ENCODE results near the gene PAQR3. TPM values are rescaled to one million over a fixed set of nuclear protein-coding genes. Genes with fewer than 3 reads are reported as not detected.
A peak's percentile ranks its signal among the peaks of the same experiment; 100 is the strongest.
"Not testable (repeated sequence)": the region's sequence is repeated elsewhere in the genome, so short reads cannot be mapped to it uniquely, and the experiment has no call there.

The PAQR3 gene
- total RNA-seq, 2 donors from 2014 or later: 5.0 to 15.2 TPM

GRCh38 chr4:78902298-78902697 is 36.9 kb downstream of the PAQR3 start:
- H3K36me3 Mint-ChIP-seq (ENCODE audit: low read depth): no peaks in the 10 kb centered on the region
- H3K4me1 Mint-ChIP-seq: no peaks in the 10 kb centered on the region
- no peak overlapping the region for H3K4me3 Mint-ChIP-seq
- no peaks in the 10 kb centered on the region for H3K27me3 Mint-ChIP-seq
- no peak overlapping the region for H3K27ac Mint-ChIP-seq
- ATAC-seq (replicated peaks): no peak
- H3K9me3 Mint-ChIP-seq: no peaks in the 10 kb centered on the region

- no peak overlapping the region for H3K27ac Mint-ChIP-seq
- no peaks in the 10 kb centered on the region for H3K9me3 Mint-ChIP-seq
- H3K4me1 Mint-ChIP-seq: no peaks in the 10 kb centered on the region
- H3K36me3 Mint-ChIP-seq (ENCODE audit: low read depth): no peaks in the 10 kb centered on the region
- no peaks in the 10 kb centered on the region for H3K27me3 Mint-ChIP-seq
- no peak for ATAC-seq (replicated peaks)
- no peak overlapping the region for H3K4me3 Mint-ChIP-seq
Measured at GRCh38 chr4:78901882-78902281, 37.4 kb downstream of the PAQR3 start.

- Mint-ChIP-seq H3K27me3 (no peaks in the 10 kb centered on the region), H3K36me3 (ENCODE audit: low read depth) (no peaks in the 10 kb centered on the region), H3K27ac (no peak overlapping the region), H3K4me3 (no peak overlapping the region), H3K4me1 (no peaks in the 10 kb centered on the region), H3K9me3 (no peaks in the 10 kb centered on the region)
- ATAC-seq (replicated peaks): no peak
Measured at GRCh38 chr4:78899302-78899701, 39.9 kb downstream of the PAQR3 start.

GRCh38 chr4:78889955-78890354 is 49.3 kb downstream of the PAQR3 start:
- ATAC-seq (replicated peaks): no peak
- no peak overlapping the region for H3K27ac Mint-ChIP-seq
- H3K4me3 Mint-ChIP-seq: no peak overlapping the region
- H3K9me3 Mint-ChIP-seq: no peaks in the 10 kb centered on the region
- H3K27me3 Mint-ChIP-seq: no peaks in the 10 kb centered on the region
- H3K4me1 Mint-ChIP-seq: no peaks in the 10 kb centered on the region
- H3K36me3 Mint-ChIP-seq (ENCODE audit: low read depth): peaks cover 11% of the 10 kb centered on the region

GRCh38 chr4:78885598-78885997 is 53.6 kb downstream of the PAQR3 start:
- no peak for ATAC-seq (replicated peaks)
- Mint-ChIP-seq H3K4me3 (no peak overlapping the region), H3K9me3 (no peaks in the 10 kb centered on the region), H3K36me3 (ENCODE audit: low read depth) (peaks cover 11% of the 10 kb centered on the region), H3K4me1 (no peaks in the 10 kb centered on the region), H3K27me3 (no peaks in the 10 kb centered on the region), H3K27ac (no peak overlapping the region)

GRCh38 chr4:78880874-78881492 is 58.3 kb downstream of the PAQR3 start:
- no peaks in the 10 kb centered on the region for H3K27me3 Mint-ChIP-seq
- no peaks in the 10 kb centered on the region for H3K4me1 Mint-ChIP-seq
- no peaks in the 10 kb centered on the region for H3K36me3 Mint-ChIP-seq (ENCODE audit: low read depth)
- no peak for ATAC-seq (replicated peaks)
- H3K9me3 Mint-ChIP-seq: no peaks in the 10 kb centered on the region
- H3K27ac Mint-ChIP-seq: no peak overlapping the region
- no peak overlapping the region for H3K4me3 Mint-ChIP-seq

- Mint-ChIP-seq H3K9me3 (no peaks in the 10 kb centered on the region), H3K4me1 (no peaks in the 10 kb centered on the region), H3K27me3 (no peaks in the 10 kb centered on the region), H3K27ac (no peak overlapping the region), H3K36me3 (ENCODE audit: low read depth) (peaks cover 7% of the 10 kb centered on the region), H3K4me3 (no peak overlapping the region)
- no peak for ATAC-seq (replicated peaks)
Measured at GRCh38 chr4:78878031-78878430, 61.2 kb downstream of the PAQR3 start.

- no peak overlapping the region for H3K27ac Mint-ChIP-seq
- no peaks in the 10 kb centered on the region for H3K4me1 Mint-ChIP-seq
- no peak for ATAC-seq (replicated peaks)
- no peaks in the 10 kb centered on the region for H3K9me3 Mint-ChIP-seq
- no peak overlapping the region for H3K4me3 Mint-ChIP-seq
- H3K36me3 Mint-ChIP-seq (ENCODE audit: low read depth): peaks cover 19% of the 10 kb centered on the region
- H3K27me3 Mint-ChIP-seq: no peaks in the 10 kb centered on the region
Measured at GRCh38 chr4:78876568-78877320, 62.5 kb downstream of the PAQR3 start.

- no peak overlapping the region for H3K27ac Mint-ChIP-seq
- no peaks in the 10 kb centered on the region for H3K9me3 Mint-ChIP-seq
- H3K4me3 Mint-ChIP-seq: no peak overlapping the region
- H3K4me1 Mint-ChIP-seq: no peaks in the 10 kb centered on the region
- no peak for ATAC-seq (replicated peaks)
- H3K27me3 Mint-ChIP-seq: no peaks in the 10 kb centered on the region
- H3K36me3 Mint-ChIP-seq (ENCODE audit: low read depth): peaks cover 25% of the 10 kb centered on the region
Measured at GRCh38 chr4:78870056-78870455, 69.2 kb downstream of the PAQR3 start.

GRCh38 chr4:78868712-78869111 is 70.5 kb downstream of the PAQR3 start:
- H3K4me3 Mint-ChIP-seq; H3K4me1 Mint-ChIP-seq; ATAC-seq (replicated peaks); H3K9me3 Mint-ChIP-seq; H3K27ac Mint-ChIP-seq; H3K27me3 Mint-ChIP-seq: not testable (repeated sequence)
- H3K36me3 Mint-ChIP-seq (ENCODE audit: low read depth): peaks cover 23% of the 10 kb centered on the region

- no peaks in the 10 kb centered on the region for H3K36me3 Mint-ChIP-seq (ENCODE audit: low read depth)
- H3K27me3 Mint-ChIP-seq: no peaks in the 10 kb centered on the region
- no peak for ATAC-seq (replicated peaks)
- H3K4me1 Mint-ChIP-seq: peaks cover 5% of the 10 kb centered on the region
- H3K27ac Mint-ChIP-seq: no peak overlapping the region
- no peak overlapping the region for H3K4me3 Mint-ChIP-seq
- H3K9me3 Mint-ChIP-seq: no peaks in the 10 kb centered on the region
Measured at GRCh38 chr4:78865451-78865850, 73.8 kb downstream of the PAQR3 start.

GRCh38 chr4:78864405-78865024 is 74.7 kb downstream of the PAQR3 start:
- no peaks in the 10 kb centered on the region for H3K36me3 Mint-ChIP-seq (ENCODE audit: low read depth)
- peaks cover 5% of the 10 kb centered on the region for H3K4me1 Mint-ChIP-seq
- H3K27me3 Mint-ChIP-seq: no peaks in the 10 kb centered on the region
- peak; percentile 37 for ATAC-seq (replicated peaks)
- no peak overlapping the region for H3K4me3 Mint-ChIP-seq
- no peaks in the 10 kb centered on the region for H3K9me3 Mint-ChIP-seq
- no peak overlapping the region for H3K27ac Mint-ChIP-seq

- ATAC-seq (replicated peaks): no peak
- Mint-ChIP-seq H3K4me3 (no peak overlapping the region), H3K36me3 (ENCODE audit: low read depth) (no peaks in the 10 kb centered on the region), H3K27ac (no peak overlapping the region), H3K9me3 (no peaks in the 10 kb centered on the region), H3K4me1 (peaks cover 5% of the 10 kb centered on the region), H3K27me3 (no peaks in the 10 kb centered on the region)
Measured at GRCh38 chr4:78863991-78864390, 75.2 kb downstream of the PAQR3 start.

GRCh38 chr4:78863254-78863869 is 75.9 kb downstream of the PAQR3 start:
- Mint-ChIP-seq H3K36me3 (ENCODE audit: low read depth) (no peaks in the 10 kb centered on the region), H3K4me3 (no peak overlapping the region), H3K4me1 (peaks cover 5% of the 10 kb centered on the region), H3K27me3 (no peaks in the 10 kb centered on the region), H3K27ac (no peak overlapping the region), H3K9me3 (no peaks in the 10 kb centered on the region)
- ATAC-seq (replicated peaks): no peak

- no peak overlapping the region for H3K4me3 Mint-ChIP-seq
- H3K27ac Mint-ChIP-seq: no peak overlapping the region
- H3K27me3 Mint-ChIP-seq: no peaks in the 10 kb centered on the region
- no peaks in the 10 kb centered on the region for H3K9me3 Mint-ChIP-seq
- no peak for ATAC-seq (replicated peaks)
- peaks cover 5% of the 10 kb centered on the region for H3K4me1 Mint-ChIP-seq
- H3K36me3 Mint-ChIP-seq (ENCODE audit: low read depth): no peaks in the 10 kb centered on the region
Measured at GRCh38 chr4:78862314-78862737, 76.9 kb downstream of the PAQR3 start.

Measured in activated T-helper 17 cell treated with anti-CD3 and anti-CD28 coated beads, Interleukin-2, amount 50 U/mL, for 72 hours (primary cell).